Measurements from ENCODE around the gene SEC16B. TPM values are rescaled to one million over a fixed set of nuclear protein-coding genes. Genes with fewer than 3 reads are reported as not detected.

Gene SEC16B
- total RNA-seq, 1 donor from 2014 or later: 5.7 TPM

- Histone ChIP-seq H3K9me3 (ENCODE audit: control insufficient read depth in 3 of 3, low read length in 3 of 3) (no peaks in the 10 kb centered on the region), H3K9ac (ENCODE audit: low read depth in 1 of 3, low read length in 3 of 3) (no peak overlapping the region), H3K36me3 (ENCODE audit: control insufficient read depth in 3 of 3, insufficient read depth in 3 of 3, low read length in 3 of 3) (peaks cover 10 to 47% (median 33%) of the 10 kb centered on the region in 3 donors), H3K4me3 (ENCODE audit: low read length in 3 of 3) (no peak overlapping the region), H3K27me3 (ENCODE audit: control insufficient read depth in 3 of 3, insufficient read depth in 3 of 3, low read length in 3 of 3) (no peaks in the 10 kb centered on the region), H3K4me1 (ENCODE audit: control insufficient read depth in 3 of 3, insufficient read depth in 3 of 3, low read length in 3 of 3) (no peaks in the 10 kb centered on the region), H3K27ac (ENCODE audit: low read depth, low read length) (no peak overlapping the region)
Measured at GRCh38 chr1:177947623-177948022, 22.2 kb downstream of the SEC16B start.

- H3K4me3 ChIP-seq (ENCODE audit: low read length in 3 of 3): no peak overlapping the region
- H3K27me3 ChIP-seq (ENCODE audit: control insufficient read depth in 3 of 3, insufficient read depth in 3 of 3, low read length in 3 of 3): no peaks in the 10 kb centered on the region
- H3K27ac ChIP-seq (ENCODE audit: low read depth, low read length): no peak overlapping the region
- no peak overlapping the region for H3K9ac ChIP-seq (ENCODE audit: low read depth in 1 of 3, low read length in 3 of 3)
- peaks cover 12 to 47% (median 33%) of the 10 kb centered on the region in 3 donors for H3K36me3 ChIP-seq (ENCODE audit: control insufficient read depth in 3 of 3, insufficient read depth in 3 of 3, low read length in 3 of 3)
- no peaks in the 10 kb centered on the region for H3K9me3 ChIP-seq (ENCODE audit: control insufficient read depth in 3 of 3, low read length in 3 of 3)
- no peaks in the 10 kb centered on the region for H3K4me1 ChIP-seq (ENCODE audit: control insufficient read depth in 3 of 3, insufficient read depth in 3 of 3, low read length in 3 of 3)
Measured at GRCh38 chr1:177945943-177946650, 23.8 kb downstream of the SEC16B start.

- Histone ChIP-seq H3K4me3 (ENCODE audit: low read length in 3 of 3) (no peak overlapping the region), H3K27ac (ENCODE audit: low read depth, low read length) (no peak overlapping the region), H3K27me3 (ENCODE audit: control insufficient read depth in 3 of 3, insufficient read depth in 3 of 3, low read length in 3 of 3) (no peaks in the 10 kb centered on the region), H3K36me3 (ENCODE audit: control insufficient read depth in 3 of 3, insufficient read depth in 3 of 3, low read length in 3 of 3) (peaks cover 22 to 58% (median 45%) of the 10 kb centered on the region in 3 donors), H3K9me3 (ENCODE audit: control insufficient read depth in 3 of 3, low read length in 3 of 3) (no peaks in the 10 kb centered on the region), H3K9ac (ENCODE audit: low read depth in 1 of 3, low read length in 3 of 3) (no peak overlapping the region), H3K4me1 (ENCODE audit: control insufficient read depth in 3 of 3, insufficient read depth in 3 of 3, low read length in 3 of 3) (no peaks in the 10 kb centered on the region)
Measured at GRCh38 chr1:177944016-177944949, 25.6 kb downstream of the SEC16B start.

GRCh38 chr1:177941976-177942375 lies 27.9 kb downstream of the SEC16B start:
- Histone ChIP-seq H3K27ac (ENCODE audit: low read depth, low read length) (no peak overlapping the region), H3K36me3 (ENCODE audit: control insufficient read depth in 3 of 3, insufficient read depth in 3 of 3, low read length in 3 of 3) (peaks cover 25 to 67% (median 56%) of the 10 kb centered on the region in 3 donors), H3K9ac (ENCODE audit: low read depth in 1 of 3, low read length in 3 of 3) (no peak overlapping the region), H3K4me3 (ENCODE audit: low read length in 3 of 3) (no peak overlapping the region), H3K9me3 (ENCODE audit: control insufficient read depth in 3 of 3, low read length in 3 of 3) (no peaks in the 10 kb centered on the region), H3K27me3 (ENCODE audit: control insufficient read depth in 3 of 3, insufficient read depth in 3 of 3, low read length in 3 of 3) (no peaks in the 10 kb centered on the region), H3K4me1 (ENCODE audit: control insufficient read depth in 3 of 3, insufficient read depth in 3 of 3, low read length in 3 of 3) (no peaks in the 10 kb centered on the region)

- Histone ChIP-seq H3K36me3 (ENCODE audit: control insufficient read depth in 3 of 3, insufficient read depth in 3 of 3, low read length in 3 of 3) (peaks cover 37 to 72% (median 60%) of the 10 kb centered on the region in 3 donors), H3K9me3 (ENCODE audit: control insufficient read depth in 3 of 3, low read length in 3 of 3) (no peaks in the 10 kb centered on the region), H3K9ac (ENCODE audit: low read depth in 1 of 3, low read length in 3 of 3) (no peak overlapping the region), H3K4me1 (ENCODE audit: control insufficient read depth in 3 of 3, insufficient read depth in 3 of 3, low read length in 3 of 3) (no peaks in the 10 kb centered on the region), H3K4me3 (ENCODE audit: low read length in 3 of 3) (no peak overlapping the region), H3K27me3 (ENCODE audit: control insufficient read depth in 3 of 3, insufficient read depth in 3 of 3, low read length in 3 of 3) (no peaks in the 10 kb centered on the region), H3K27ac (ENCODE audit: low read depth, low read length) (no peak overlapping the region)
Measured at GRCh38 chr1:177940682-177941081, 29.2 kb downstream of the SEC16B start.

GRCh38 chr1:177937931-177938330 lies 31.9 kb downstream of the SEC16B start:
- Histone ChIP-seq H3K4me1 (ENCODE audit: control insufficient read depth in 3 of 3, insufficient read depth in 3 of 3, low read length in 3 of 3) (no peaks in the 10 kb centered on the region), H3K9me3 (ENCODE audit: control insufficient read depth in 3 of 3, low read length in 3 of 3) (no peaks in the 10 kb centered on the region), H3K36me3 (ENCODE audit: control insufficient read depth in 3 of 3, insufficient read depth in 3 of 3, low read length in 3 of 3) (peaks cover 36 to 71% (median 56%) of the 10 kb centered on the region in 3 donors), H3K27me3 (ENCODE audit: control insufficient read depth in 3 of 3, insufficient read depth in 3 of 3, low read length in 3 of 3) (no peaks in the 10 kb centered on the region), H3K27ac (ENCODE audit: low read depth, low read length) (no peak overlapping the region), H3K9ac (ENCODE audit: low read depth in 1 of 3, low read length in 3 of 3) (no peak overlapping the region), H3K4me3 (ENCODE audit: low read length in 3 of 3) (no peak overlapping the region)

- Histone ChIP-seq H3K27ac (ENCODE audit: low read depth, low read length) (no peak overlapping the region), H3K9ac (ENCODE audit: low read depth in 1 of 3, low read length in 3 of 3) (no peak overlapping the region), H3K4me3 (ENCODE audit: low read length in 3 of 3) (no peak overlapping the region), H3K9me3 (ENCODE audit: control insufficient read depth in 3 of 3, low read length in 3 of 3) (no peaks in the 10 kb centered on the region), H3K36me3 (ENCODE audit: control insufficient read depth in 3 of 3, insufficient read depth in 3 of 3, low read length in 3 of 3) (peaks cover 39 to 74% (median 61%) of the 10 kb centered on the region in 3 donors), H3K4me1 (ENCODE audit: control insufficient read depth in 3 of 3, insufficient read depth in 3 of 3, low read length in 3 of 3) (no peaks in the 10 kb centered on the region), H3K27me3 (ENCODE audit: control insufficient read depth in 3 of 3, insufficient read depth in 3 of 3, low read length in 3 of 3) (no peaks in the 10 kb centered on the region)
Measured at GRCh38 chr1:177937174-177937770, 32.6 kb downstream of the SEC16B start.

- H3K27me3 ChIP-seq (ENCODE audit: control insufficient read depth in 3 of 3, insufficient read depth in 3 of 3, low read length in 3 of 3): no peaks in the 10 kb centered on the region
- H3K4me1 ChIP-seq (ENCODE audit: control insufficient read depth in 3 of 3, insufficient read depth in 3 of 3, low read length in 3 of 3): no peaks in the 10 kb centered on the region
- H3K4me3 ChIP-seq (ENCODE audit: low read length in 3 of 3): no peak overlapping the region
- no peak overlapping the region for H3K9ac ChIP-seq (ENCODE audit: low read depth in 1 of 3, low read length in 3 of 3)
- no peak overlapping the region for H3K27ac ChIP-seq (ENCODE audit: low read depth, low read length)
- H3K9me3 ChIP-seq (ENCODE audit: control insufficient read depth in 3 of 3, low read length in 3 of 3): no peaks in the 10 kb centered on the region
- peaks cover 43 to 78% (median 73%) of the 10 kb centered on the region in 3 donors for H3K36me3 ChIP-seq (ENCODE audit: control insufficient read depth in 3 of 3, insufficient read depth in 3 of 3, low read length in 3 of 3)
Measured at GRCh38 chr1:177935638-177936415, 34.0 kb downstream of the SEC16B start.

- no peaks in the 10 kb centered on the region for H3K4me1 ChIP-seq (ENCODE audit: control insufficient read depth in 3 of 3, insufficient read depth in 3 of 3, low read length in 3 of 3)
- H3K9me3 ChIP-seq (ENCODE audit: control insufficient read depth in 3 of 3, low read length in 3 of 3): no peaks in the 10 kb centered on the region
- H3K9ac ChIP-seq (ENCODE audit: low read depth in 1 of 3, low read length in 3 of 3): no peak overlapping the region
- H3K27ac ChIP-seq (ENCODE audit: low read depth, low read length): no peak overlapping the region
- peaks cover 45 to 78% (median 75%) of the 10 kb centered on the region in 3 donors for H3K36me3 ChIP-seq (ENCODE audit: control insufficient read depth in 3 of 3, insufficient read depth in 3 of 3, low read length in 3 of 3)
- no peak overlapping the region for H3K4me3 ChIP-seq (ENCODE audit: low read length in 3 of 3)
- H3K27me3 ChIP-seq (ENCODE audit: control insufficient read depth in 3 of 3, insufficient read depth in 3 of 3, low read length in 3 of 3): no peaks in the 10 kb centered on the region
Measured at GRCh38 chr1:177934927-177935326, 34.9 kb downstream of the SEC16B start.
